Psoas muscle (tissue), 8 donors: ENCODE results near the gene HSPA12A. TPM values are rescaled to one million over a fixed set of nuclear protein-coding genes. Genes with fewer than 3 reads are reported as not detected.

ENCODE experiments used
- ATAC-seq, 4 donors: fragments of 200-7000 bp; cut with Tn5 transposase; one replicate each; pipeline ENCODE4 v1.9.1; 2020; ENCODE audit warnings: moderate library complexity in 3 of 4, mild to moderate bottlenecking in 2 of 4
- DNase-seq, 2 donors: peaks; one replicate each; pipeline ENCODE4 v3.0.0-alpha.2; 2020
- H3K27ac ChIP-seq: fragments of 200-600 bp; one replicate; pipeline ENCODE4 v1.8.0; 2022
- H3K27me3 ChIP-seq, 3 donors: fragments of 200-600 bp in 1 of 3; one replicate each; pipeline versions ENCODE4 v1.6.1 to v1.8.0; 2013 to 2022; ENCODE audit warnings: low read length in 2 of 3, mild to moderate bottlenecking in 2 of 3, moderate library complexity in 1 of 3; ENCODE audit not compliant: insufficient read depth in 3 of 3
- H3K36me3 ChIP-seq, 2 donors: fragments of 200-600 bp in 1 of 2; one replicate each; pipeline versions ENCODE4 v1.6.1 to v1.8.0; 2013 to 2022; ENCODE audit warnings: low read depth in 1 of 2, mild to moderate bottlenecking in 1 of 2, moderate library complexity in 1 of 2; ENCODE audit not compliant: insufficient read depth in 1 of 2
- H3K4me1 ChIP-seq: fragments of 200-600 bp; one replicate; pipeline ENCODE4 v1.8.0; 2022
- H3K4me3 ChIP-seq: fragments of 200-600 bp; one replicate; pipeline ENCODE4 v1.8.0; 2022; ENCODE audit warnings: mild to moderate bottlenecking
- H3K9me3 ChIP-seq: fragments of 200-600 bp; one replicate; pipeline ENCODE4 v1.8.0; 2022
- CTCF ChIP-seq: fragments of 200-600 bp; IDR thresholded peaks from one replicate; pipeline ENCODE4 v1.8.0; 2022; ENCODE audit warnings: antibody characterized with exemption
- WGBS, 3 donors: extraction: QIAGEN DNeasy Blood & Tissue Kit; methylation state at CpG; one replicate each; pipeline versions ENCODE4 v1.1.6 to v1.1.7; 2013; 5-methylcytosine and 5-hydroxymethylcytosine counted together
- intact Hi-C, 2 donors: fragments of 100-400 bp; cut with DNase I; formaldehyde crosslinking; loops; one replicate each; pipeline versions ENCODE4 v1.11.0 to v1.14.2; 2022
- polyA plus RNA-seq, 3 donors: library from polyadenylated mRNA; stranded (reverse); fragments of 200-250 nt; gene quantifications; one replicate each; pipeline ENCODE4 v1.2.3, GENCODE V29; 2013
- total RNA-seq, 4 donors: library from RNA; stranded (reverse); fragmentation: NEBNext Ultra II Directional in 2 of 4; extraction: Animal tissue kit (Norgen Biotek cat#: 25700) in 2 of 4; gene quantifications; one replicate each; pipeline versions ENCODE4 v1.2.1 to v1.2.4, GENCODE V29; 2021 to 2023
- donor health status: healthy with polysubstance abuse.
- donor health status: DM: no; HTN: no; CAD: no; lungs with moderate emphysema.
- donor health status: Bipolar disorder and iron deficiency.
- donor health status: healthy.
- donor health status: DM: yes; HTN: yes; CAD: no.
- donor health status: DM: no; HTN: no; CAD: no.
- donor health status: DM: no; HTN: no; CAD: no.
- donor health status: DM: yes; HTN: yes; CAD: no.

The HSPA12A gene
- total and polyA plus RNA-seq, 7 donors: 2.6 to 11.4 (median 7.0) TPM

- Histone ChIP-seq H3K9me3 (no peaks in the 10 kb centered on the region), H3K4me1 (no peaks in the 10 kb centered on the region), H3K27ac (no peak overlapping the region), H3K27me3 (no peaks in the 10 kb centered on the region), H3K4me3 (no peak overlapping the region), H3K36me3 (no peaks in the 10 kb centered on the region)
- intact Hi-C loops: no loop called here
- no peak for DNase-seq
- TF ChIP-seq CTCF: no peak
- ATAC-seq: no peak
- WGBS, 3 donors: 93 to 100% (median 96%) methylated on average over 1 of the region's 1 CpG
These were observed 6.1 kb upstream of the HSPA12A start for GRCh38 chr10:116748471-116748870.

DNA sequence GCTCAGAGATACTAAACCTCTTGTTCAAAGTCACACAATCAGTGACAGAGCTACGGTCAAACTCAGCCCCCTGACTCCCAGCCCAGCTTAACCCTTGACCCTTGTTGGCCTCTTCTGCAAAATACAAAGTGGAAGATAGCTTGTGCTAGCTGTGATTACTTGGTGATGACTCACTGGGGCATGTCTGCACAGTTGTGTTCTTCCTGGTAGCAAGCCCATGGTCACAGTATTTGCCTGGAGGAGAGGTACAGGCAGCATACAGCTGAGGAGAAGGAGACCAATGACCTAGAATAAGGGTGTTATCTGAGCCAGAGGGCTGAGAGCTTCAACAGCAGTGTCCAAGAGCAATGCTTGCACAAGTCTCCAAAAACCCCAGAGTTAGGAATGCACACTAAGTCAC, 5.7 kb upstream of the HSPA12A start:
- no peak for TF ChIP-seq CTCF
- no peaks in the 10 kb centered on the region for H3K27me3 ChIP-seq
- no peaks in the 10 kb centered on the region for H3K4me1 ChIP-seq
- ATAC-seq: no peak
- no peaks in the 10 kb centered on the region for H3K36me3 ChIP-seq
- intact Hi-C loops: no loop called here
- no peak overlapping the region for H3K4me3 ChIP-seq
- no peaks in the 10 kb centered on the region for H3K9me3 ChIP-seq
- H3K27ac ChIP-seq: no peak overlapping the region
- no peak for DNase-seq
- WGBS, 3 donors: 76 to 92% (median 88%) methylated on average over 1 of the region's 1 CpG

GRCh38 chr10:116747325-116747724, 5.0 kb upstream of the HSPA12A start:
- no peak for ATAC-seq
- H3K27me3 ChIP-seq: no peaks in the 10 kb centered on the region
- no peak overlapping the region for H3K27ac ChIP-seq
- intact Hi-C loops: no loop called here
- no peaks in the 10 kb centered on the region for H3K9me3 ChIP-seq
- TF ChIP-seq CTCF: no peak
- no peak overlapping the region for H3K4me3 ChIP-seq
- no peaks in the 10 kb centered on the region for H3K36me3 ChIP-seq
- 75 to 88% (median 78%) methylated on average over 7 of the region's 7 CpGs for WGBS, 3 donors
- H3K4me1 ChIP-seq: no peaks in the 10 kb centered on the region
- no peak for DNase-seq

DNA sequence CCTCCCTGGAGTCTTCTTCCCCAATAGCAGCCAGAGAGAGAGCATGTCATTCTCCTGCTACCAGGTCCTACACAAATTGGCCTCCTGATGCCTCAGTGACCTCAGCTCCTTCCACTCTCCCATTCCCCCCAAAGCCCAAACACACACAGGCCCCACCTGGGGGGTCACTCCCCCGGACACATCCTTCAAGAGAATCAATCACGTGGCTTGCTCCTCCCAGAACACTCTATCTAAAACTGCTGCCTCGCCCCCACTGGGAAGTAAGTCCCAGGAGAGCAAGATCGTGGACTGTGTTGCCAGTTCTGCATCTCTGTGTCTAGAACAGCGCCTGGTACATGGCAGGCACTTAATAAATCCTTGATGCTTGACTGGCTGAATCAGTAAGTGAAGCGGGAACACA, 2.5 kb upstream of the HSPA12A start:
- Histone ChIP-seq H3K4me3 (no peak overlapping the region), H3K4me1 (no peaks in the 10 kb centered on the region), H3K36me3 (no peaks in the 10 kb centered on the region), H3K27me3 (peaks cover 0 to 6% (median 0%) of the 10 kb centered on the region in 3 donors), H3K9me3 (no peaks in the 10 kb centered on the region), H3K27ac (no peak overlapping the region)
- intact Hi-C loops: loop anchor here in 1 of 2 donors (5.0 kb wide), 2 partner anchors 42 to 63 kb away; no protein-coding TSS in a partner anchor
- WGBS, 3 donors: 82 to 87% (median 85%) methylated on average over 6 of the region's 6 CpGs
- TF ChIP-seq CTCF: no peak
- DNase-seq (no peak), ATAC-seq (no peak)

DNA sequence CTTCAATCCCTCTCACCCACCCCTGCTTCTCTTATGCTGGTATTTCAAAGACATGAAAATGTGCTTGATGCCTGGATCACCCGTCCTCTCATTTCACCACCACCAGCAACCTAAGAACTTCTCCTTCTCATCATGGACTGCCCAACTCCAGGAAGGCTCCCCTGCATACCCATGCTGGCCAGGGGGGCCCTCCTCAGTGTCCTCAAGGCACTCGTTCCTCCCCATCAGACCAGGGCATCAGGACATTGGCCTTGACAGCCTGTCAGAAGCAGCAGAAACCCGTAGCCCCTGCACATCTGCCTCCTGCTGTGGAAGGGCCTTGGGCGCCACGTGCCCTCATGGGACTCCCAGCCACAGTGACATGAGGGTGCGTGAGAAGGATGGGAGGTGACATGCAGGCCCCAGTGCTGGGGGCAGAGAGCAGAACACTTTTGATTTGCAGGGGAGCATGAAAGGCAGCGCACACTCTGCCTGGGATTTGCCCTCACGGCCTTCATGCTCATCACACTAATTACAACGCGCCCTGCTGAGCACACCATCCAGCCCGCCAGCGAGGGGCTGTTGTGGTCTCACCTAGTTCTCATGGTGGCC, 1.9 kb upstream of the HSPA12A start:
- Histone ChIP-seq H3K27ac (no peak overlapping the region), H3K27me3 (peaks cover 0 to 6% (median 0%) of the 10 kb centered on the region in 3 donors), H3K4me1 (no peaks in the 10 kb centered on the region), H3K36me3 (no peaks in the 10 kb centered on the region), H3K9me3 (no peaks in the 10 kb centered on the region), H3K4me3 (no peak overlapping the region)
- no peak for TF ChIP-seq CTCF
- WGBS, 3 donors: 89 to 93% (median 93%) methylated on average over 12 of the region's 12 CpGs
- DNase-seq (no peak), ATAC-seq (no peak)
- intact Hi-C loops: loop anchor here in 1 of 2 donors (5.0 kb wide), 2 partner anchors 43 to 62 kb away; no protein-coding TSS in a partner anchor
